OCI-LY1 (cell line): ENCODE data around the gene DYTN.

Experiments
- EZH2 ChIP-seq: fragments of 200-600 bp; sonication (generic), shearing (Covaris generic); IDR thresholded peaks from 2 replicates; pipeline ENCODE4 v1.8.0; 2017; ENCODE audit warnings: borderline replicate concordance, mixed run types, mild to moderate bottlenecking, antibody characterized with exemption, low read length, moderate library complexity, mixed read lengths
- TF ChIP-seq, protein P1 (sequence below): fragments of 200-600 bp; sonication (generic), shearing (Covaris generic); IDR thresholded peaks from 2 replicates; pipeline ENCODE4 v1.5.1; 2017; ENCODE audit warnings: mild to moderate bottlenecking, antibody characterized with exemption, low read length, moderate library complexity, mixed read lengths

DNA sequence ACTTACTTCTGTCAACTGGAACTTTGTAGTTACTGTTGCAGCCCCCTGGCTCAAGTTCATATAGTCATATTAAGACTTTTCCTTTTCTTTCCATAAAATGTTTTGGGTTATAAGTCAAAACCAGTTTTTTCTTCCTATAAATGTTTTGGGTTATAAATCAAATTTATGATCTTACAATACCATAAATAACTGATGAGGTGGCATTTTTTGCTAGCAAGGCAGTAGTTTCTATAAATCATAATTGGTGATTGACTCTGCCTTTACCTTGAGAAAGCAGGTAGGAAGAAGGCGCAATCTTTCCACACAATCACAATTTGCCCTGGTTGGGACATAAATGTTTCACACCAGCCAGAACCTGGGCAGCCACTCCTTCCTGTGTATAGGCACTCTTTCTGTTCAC lies 5.1 kb upstream of the DYTN start:
- TF ChIP-seq, protein P1, sequence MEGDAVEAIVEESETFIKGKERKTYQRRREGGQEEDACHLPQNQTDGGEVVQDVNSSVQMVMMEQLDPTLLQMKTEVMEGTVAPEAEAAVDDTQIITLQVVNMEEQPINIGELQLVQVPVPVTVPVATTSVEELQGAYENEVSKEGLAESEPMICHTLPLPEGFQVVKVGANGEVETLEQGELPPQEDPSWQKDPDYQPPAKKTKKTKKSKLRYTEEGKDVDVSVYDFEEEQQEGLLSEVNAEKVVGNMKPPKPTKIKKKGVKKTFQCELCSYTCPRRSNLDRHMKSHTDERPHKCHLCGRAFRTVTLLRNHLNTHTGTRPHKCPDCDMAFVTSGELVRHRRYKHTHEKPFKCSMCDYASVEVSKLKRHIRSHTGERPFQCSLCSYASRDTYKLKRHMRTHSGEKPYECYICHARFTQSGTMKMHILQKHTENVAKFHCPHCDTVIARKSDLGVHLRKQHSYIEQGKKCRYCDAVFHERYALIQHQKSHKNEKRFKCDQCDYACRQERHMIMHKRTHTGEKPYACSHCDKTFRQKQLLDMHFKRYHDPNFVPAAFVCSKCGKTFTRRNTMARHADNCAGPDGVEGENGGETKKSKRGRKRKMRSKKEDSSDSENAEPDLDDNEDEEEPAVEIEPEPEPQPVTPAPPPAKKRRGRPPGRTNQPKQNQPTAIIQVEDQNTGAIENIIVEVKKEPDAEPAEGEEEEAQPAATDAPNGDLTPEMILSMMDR = no peak
- TF ChIP-seq EZH2 = no peak
